ENCODE measurements around the gene DAPP1. TPM values are rescaled to one million over a fixed set of nuclear protein-coding genes. Genes with fewer than 3 reads are reported as not detected.

Gene DAPP1
- total RNA-seq, 1 donor from 2014 or later, result 2.9 TPM

GRCh38 chr4:99800332-99801004 lies 16.2 kb upstream of the DAPP1 start:
- Mint-ChIP-seq H3K4me1 (peaks cover 8% of the 10 kb centered on the region), H3K27ac (no peak overlapping the region), H3K4me3 (no peak overlapping the region), H3K36me3 (no peaks in the 10 kb centered on the region), H3K9me3 (peaks cover 18% of the 10 kb centered on the region), H3K27me3 (ENCODE audit: low read depth) (peaks cover 10% of the 10 kb centered on the region)
- no peak for TF ChIP-seq CTCF (IDR thresholded peaks at IDR 0.05; ENCODE audit: unreplicated experiment)
- DNase-seq (ENCODE audit: low spot score in 2 of 2, unreplicated experiment in 2 of 2), result no peak

GRCh38 chr4:99801005-99801699 lies 15.5 kb upstream of the DAPP1 start:
- Mint-ChIP-seq H3K4me3 (no peak overlapping the region), H3K27ac (no peak overlapping the region), H3K27me3 (ENCODE audit: low read depth) (peaks cover 11% of the 10 kb centered on the region), H3K36me3 (no peaks in the 10 kb centered on the region), H3K9me3 (peaks cover 12% of the 10 kb centered on the region), H3K4me1 (peaks cover 8% of the 10 kb centered on the region)
- TF ChIP-seq CTCF (IDR thresholded peaks at IDR 0.05; ENCODE audit: unreplicated experiment), result no peak
- DNase-seq (ENCODE audit: low spot score in 2 of 2, unreplicated experiment in 2 of 2), result no peak

- Mint-ChIP-seq H3K9me3 (peaks cover 1% of the 10 kb centered on the region), H3K27ac (no peak overlapping the region), H3K4me3 (no peak overlapping the region), H3K27me3 (ENCODE audit: low read depth) (peaks cover 9% of the 10 kb centered on the region), H3K4me1 (peaks cover 8% of the 10 kb centered on the region), H3K36me3 (no peaks in the 10 kb centered on the region)
- no peak for TF ChIP-seq CTCF (IDR thresholded peaks at IDR 0.05; ENCODE audit: unreplicated experiment)
- no peak for DNase-seq (ENCODE audit: low spot score in 2 of 2, unreplicated experiment in 2 of 2)
These were observed 13.0 kb upstream of the DAPP1 start for GRCh38 chr4:99803566-99804101.

- DNase-seq (ENCODE audit: low spot score in 2 of 2, unreplicated experiment in 2 of 2), result no peak
- no peak overlapping the region for H3K27ac Mint-ChIP-seq
- peaks cover 6% of the 10 kb centered on the region for H3K4me1 Mint-ChIP-seq
- TF ChIP-seq CTCF (IDR thresholded peaks at IDR 0.05; ENCODE audit: unreplicated experiment), result no peak
- no peaks in the 10 kb centered on the region for H3K36me3 Mint-ChIP-seq
- peaks cover 9% of the 10 kb centered on the region for H3K27me3 Mint-ChIP-seq (ENCODE audit: low read depth)
- H3K9me3 Mint-ChIP-seq, result no peaks in the 10 kb centered on the region
- H3K4me3 Mint-ChIP-seq, result no peak overlapping the region
These were observed 10.1 kb upstream of the DAPP1 start for GRCh38 chr4:99806545-99806944.

- no peak for TF ChIP-seq CTCF (IDR thresholded peaks at IDR 0.05; ENCODE audit: unreplicated experiment)
- Mint-ChIP-seq H3K4me1 (peaks cover 6% of the 10 kb centered on the region), H3K27me3 (ENCODE audit: low read depth) (peaks cover 9% of the 10 kb centered on the region), H3K27ac (no peak overlapping the region), H3K36me3 (no peaks in the 10 kb centered on the region), H3K4me3 (no peak overlapping the region), H3K9me3 (no peaks in the 10 kb centered on the region)
- DNase-seq (ENCODE audit: low spot score in 2 of 2, unreplicated experiment in 2 of 2), result no peak
These were observed 9.0 kb upstream of the DAPP1 start for GRCh38 chr4:99807666-99808065.

All from mesothelial cell of epicardium (in vitro differentiated cells).